G401.6 (cell line): Measurements from ENCODE around the gene PCDHGC4.

ENCODE experiments used
- FAIRE-seq: peaks from 2 replicates; lab custom pipeline; 2012; peaks lifted over from hg19 to GRCh38; lab: Jason Lieb, UNC

PCDHGC4 gene

DNA sequence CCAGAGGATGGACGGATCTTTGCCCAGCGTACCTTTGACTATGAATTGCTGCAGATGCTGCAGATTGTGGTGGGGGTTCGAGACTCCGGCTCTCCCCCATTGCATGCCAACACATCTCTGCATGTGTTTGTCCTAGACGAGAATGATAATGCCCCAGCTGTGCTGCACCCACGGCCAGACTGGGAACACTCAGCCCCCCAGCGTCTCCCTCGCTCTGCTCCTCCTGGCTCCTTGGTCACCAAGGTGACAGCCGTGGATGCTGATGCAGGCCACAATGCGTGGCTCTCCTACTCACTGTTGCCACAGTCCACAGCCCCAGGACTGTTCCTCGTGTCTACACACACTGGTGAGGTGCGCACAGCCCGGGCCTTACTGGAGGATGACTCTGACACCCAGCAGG is 5.9 kb downstream of the PCDHGC4 start:
- FAIRE-seq = no peak

DNA sequence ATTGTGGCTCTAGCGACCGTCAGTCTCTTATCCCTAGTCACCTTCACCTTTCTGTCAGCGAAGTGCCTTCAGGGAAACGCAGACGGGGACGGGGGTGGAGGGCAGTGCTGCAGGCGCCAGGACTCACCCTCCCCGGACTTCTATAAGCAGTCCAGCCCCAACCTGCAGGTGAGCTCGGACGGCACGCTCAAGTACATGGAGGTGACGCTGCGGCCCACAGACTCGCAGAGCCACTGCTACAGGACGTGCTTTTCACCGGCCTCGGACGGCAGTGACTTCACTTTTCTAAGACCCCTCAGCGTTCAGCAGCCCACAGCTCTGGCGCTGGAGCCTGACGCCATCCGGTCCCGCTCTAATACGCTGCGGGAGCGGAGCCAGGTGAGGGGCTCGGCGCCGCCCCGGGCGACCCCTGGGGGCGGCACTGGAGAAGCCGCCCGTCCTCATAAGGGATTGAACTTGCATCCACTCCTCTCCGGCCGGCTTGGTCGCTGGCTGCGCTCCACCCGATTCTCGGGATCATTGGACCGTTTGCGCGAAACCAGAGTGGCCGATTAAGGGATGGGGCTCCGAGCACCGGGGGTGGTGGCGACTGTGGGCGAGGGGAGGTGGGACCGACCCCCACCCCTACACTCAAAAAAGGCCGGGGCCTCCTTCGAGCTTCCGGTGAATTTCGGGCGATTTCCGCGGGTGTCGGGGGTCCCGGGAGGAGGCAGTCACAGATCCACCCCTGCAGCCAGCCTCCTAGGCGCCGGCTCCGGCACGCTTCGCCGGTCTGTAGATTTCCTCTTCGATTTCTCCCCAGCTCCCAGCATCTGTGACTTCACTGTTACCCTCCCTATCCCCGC is 6.7 kb downstream of the PCDHGC4 start:
- FAIRE-seq = no peak

DNA sequence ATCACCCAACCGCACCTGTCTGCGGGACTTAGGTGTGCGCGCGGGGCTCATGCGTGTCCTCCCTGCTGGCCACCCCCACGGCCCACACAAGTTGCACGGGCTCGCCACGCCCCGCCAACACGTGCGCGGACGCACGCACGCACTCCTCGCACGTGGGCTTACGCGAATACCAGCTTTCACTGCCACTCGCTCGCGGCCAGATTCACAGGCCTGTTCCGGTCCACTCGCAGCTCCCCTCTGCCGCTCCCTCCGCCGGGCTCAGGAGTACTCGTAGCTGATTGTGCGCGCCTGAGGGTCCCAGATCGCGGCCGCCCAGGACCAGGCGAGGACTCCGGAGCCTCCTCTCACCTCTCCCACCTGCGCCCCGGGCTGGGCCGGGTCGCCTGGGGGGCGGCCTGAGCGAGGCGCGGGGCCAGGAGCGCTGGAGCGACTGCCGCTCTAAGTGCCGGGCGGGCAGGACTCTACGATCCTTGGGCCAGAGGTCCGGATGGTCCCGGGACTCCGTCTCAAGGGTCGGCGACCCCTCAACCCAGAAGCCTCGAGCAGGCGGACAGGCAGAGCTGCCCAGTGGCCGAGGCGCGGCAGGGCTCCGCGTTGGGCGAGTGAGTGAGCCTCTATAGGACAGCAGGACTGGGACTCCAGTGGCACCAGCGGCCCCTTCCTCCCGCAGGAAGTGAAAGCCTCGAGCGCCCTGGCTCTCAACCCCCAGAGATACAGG is 7.5 kb downstream of the PCDHGC4 start:
- FAIRE-seq = no peak

DNA sequence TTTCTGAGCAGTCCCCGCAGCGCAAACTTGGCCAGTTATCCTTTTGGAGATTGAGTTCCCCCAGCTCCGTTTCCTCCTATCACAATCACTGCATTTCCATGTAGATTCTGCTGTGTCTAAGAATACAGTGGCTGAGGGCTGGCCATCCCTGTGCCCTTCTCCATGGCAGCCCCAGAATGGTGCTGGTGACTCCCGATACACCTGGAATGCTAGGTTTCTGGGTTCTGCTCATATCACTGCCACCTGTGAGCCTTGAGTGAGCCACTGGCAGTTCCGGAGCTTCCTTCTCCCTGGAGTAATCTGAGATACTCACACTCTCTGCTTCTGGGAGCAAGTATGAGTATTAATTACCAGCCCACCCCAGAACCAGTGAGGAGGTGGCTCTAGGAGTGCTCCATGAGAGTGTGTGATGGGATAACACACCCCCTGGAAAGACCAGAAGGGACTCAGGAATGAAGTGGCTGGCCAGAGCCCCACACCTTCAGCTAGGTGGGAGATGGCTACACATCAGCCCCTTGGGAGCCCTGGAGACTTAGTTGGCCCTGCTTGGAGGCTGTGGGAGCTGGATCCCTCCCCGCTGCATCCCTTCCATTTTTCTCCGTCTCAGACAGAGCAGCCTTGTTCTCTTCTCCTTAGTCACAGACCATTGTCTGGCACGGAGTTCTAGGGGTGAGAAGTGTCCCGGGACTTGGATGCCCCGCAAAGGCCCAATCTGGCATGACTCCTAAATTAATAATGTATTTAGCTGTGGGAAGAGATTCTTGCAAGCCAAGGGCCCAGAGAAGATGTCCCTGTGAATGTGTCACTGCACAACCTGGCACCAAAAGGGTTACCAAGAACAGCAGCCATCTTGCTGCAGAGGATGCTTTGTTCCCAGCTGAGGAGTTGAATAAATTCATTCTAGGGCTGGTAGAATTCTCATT is 8.9 kb downstream of the PCDHGC4 start:
- FAIRE-seq = no peak

DNA sequence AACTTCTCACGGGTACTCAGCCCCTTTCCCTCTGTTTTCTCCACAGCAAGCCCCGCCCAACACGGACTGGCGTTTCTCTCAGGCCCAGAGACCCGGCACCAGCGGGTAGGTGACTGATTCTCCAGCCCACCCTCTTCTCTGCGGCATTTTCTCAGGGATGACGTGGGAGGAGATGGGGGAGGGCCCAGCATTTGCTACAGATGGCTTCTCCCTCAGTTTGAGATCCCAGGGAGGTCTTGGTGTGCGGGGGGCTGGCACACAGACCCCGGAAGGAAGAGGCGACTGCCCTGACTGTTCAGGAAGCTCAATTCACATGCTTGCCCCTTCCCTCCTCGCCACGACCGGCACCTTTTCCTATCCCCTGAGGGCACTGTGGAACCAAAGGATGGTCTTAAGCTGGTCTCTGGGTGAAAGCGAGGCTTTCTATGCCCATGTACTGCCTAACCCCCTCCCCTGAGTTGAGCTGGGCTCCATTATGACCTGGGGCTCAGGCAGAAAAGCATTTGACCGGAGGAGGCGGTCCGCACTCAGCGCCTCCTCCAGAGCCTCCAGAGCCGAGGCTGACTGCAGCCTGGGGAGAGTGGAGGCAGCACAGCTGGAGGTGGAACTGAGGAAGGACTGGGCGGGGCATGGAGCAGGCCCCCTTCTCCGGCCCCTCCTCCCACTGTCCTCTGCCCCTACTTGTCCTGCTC is 10.1 kb downstream of the PCDHGC4 start:
- no peak for FAIRE-seq

DNA sequence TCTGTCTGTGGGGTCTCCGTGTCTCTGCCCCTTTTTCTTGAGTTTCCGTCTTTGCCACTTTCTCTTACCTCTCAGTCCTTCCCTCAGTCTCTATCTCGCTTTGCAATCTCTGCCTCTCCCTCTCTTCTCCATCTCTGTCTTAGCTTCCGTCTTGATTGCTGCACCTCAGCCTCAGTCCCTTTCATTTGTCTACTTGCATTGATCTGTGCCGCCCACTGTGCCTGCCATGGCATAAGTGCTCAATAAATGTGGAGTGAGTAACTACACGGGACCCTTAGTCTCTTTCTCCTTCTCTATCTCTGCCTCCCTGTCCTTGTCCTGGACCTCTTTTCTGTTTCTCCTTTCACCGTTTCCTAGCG is 10.6 kb downstream of the PCDHGC4 start:
- FAIRE-seq = no peak

DNA sequence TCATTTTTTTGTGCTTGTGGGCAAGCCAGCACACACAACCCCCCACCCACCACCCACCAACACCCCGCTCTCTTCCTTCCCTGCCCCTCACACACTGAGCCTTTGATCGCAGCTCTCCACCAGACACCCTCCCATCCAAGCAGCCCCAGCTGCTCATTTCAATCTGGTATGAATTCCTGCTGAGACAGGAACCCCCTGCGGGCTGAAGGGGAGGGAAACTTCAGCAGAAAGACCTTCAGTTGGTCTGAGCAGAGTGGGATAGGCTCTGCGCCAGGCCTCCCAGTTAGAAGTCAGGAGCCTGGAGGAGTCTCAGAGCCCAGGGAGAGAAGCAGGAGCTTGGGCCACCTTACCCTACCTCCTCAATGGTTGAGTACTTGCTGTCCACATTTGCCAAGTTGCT is 11.2 kb downstream of the PCDHGC4 start:
- FAIRE-seq = no peak

DNA sequence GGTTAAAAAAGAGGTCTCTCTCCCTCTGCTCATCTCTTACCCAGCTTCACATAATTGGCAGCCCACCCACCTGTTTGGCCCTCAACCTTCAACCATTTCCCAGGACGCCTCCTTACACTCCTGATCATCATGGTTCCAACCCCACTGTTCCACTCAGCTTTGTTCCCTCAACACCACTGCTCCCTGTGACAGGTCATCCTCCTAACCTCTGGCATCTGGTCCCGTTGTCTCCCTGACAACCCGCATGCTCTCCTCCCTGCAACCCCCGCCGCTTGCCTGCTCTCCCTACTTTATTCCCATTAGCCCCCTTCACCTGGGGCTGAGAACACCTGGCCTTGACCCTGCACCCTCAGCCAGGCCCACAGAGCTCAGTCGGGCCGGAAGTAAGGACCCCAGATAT is 16.9 kb downstream of the PCDHGC4 start:
- FAIRE-seq = no peak

DNA sequence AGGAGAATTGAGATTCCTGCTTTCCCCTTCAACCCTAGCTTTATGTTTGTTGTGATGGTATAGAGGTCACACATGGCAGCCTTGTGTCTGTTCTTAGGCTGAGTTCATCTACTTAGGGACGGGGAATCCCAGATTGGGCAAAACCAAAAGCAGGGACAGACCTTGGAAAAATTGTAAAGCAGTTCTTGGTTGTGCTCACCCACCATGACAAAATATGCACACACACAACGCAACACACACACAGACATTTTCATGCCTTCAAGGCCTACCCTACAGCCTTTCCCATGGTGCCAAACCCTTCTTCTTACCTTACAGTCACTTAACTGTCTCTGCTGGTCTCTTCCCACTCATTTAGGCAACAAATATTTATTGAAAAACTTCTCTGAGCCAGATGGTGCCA is 18.9 kb downstream of the PCDHGC4 start:
- no peak for FAIRE-seq

DNA sequence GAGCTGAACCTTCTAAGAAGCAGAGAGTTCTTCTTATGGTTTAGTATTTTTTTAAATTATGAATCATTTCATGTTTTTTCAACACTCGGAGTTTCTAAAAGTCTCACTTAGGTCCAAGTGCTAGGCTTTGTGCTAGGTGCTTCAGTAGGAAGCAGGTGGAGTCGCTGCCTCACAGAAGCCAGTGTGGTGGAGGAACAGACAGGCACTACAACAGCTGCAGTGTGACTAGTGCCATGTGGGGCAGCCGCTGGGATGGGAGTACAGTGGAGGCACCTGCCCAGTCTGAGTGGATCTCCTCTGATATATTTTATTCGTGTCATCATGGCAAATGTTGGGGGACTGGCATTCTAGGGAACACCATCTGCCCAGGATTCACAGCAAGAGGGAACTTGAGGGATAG is 19.4 kb downstream of the PCDHGC4 start:
- no peak for FAIRE-seq

DNA sequence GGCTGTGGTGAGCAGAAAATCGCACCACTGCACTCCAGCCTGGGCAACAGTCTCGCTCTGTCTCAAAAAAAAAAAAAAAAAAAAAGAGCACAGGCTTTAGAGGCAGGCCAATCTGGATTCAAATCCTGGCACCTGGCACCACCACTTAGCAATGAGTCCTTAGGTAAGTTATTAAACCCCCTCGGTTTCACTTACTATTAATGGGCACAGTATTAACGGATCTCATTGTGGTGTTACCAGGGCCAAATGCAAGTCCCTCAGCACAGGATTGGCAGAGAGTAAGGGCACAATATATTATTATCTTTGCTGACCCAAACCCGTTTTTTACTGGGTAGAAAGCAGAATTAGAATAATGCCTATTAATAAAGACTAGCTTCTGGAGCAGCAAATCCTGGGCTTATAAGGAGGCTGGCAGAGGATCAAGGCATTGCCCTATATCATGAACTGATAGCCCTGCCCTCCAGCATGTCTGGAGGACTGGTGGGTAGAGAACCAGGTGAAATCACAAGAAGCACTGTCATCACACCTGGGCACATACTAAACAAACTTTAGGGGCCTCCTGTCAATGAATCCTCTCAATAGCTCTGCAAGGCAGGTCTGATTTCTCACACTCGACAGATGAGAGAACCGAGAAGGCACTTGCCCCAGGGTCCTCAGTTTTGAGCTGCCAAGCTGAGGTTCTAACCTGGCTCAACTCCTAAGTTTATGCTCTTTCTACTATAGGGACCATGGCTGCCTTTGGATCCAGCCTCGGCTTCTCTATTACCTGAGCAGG is 21.7 kb downstream of the PCDHGC4 start:
- no peak for FAIRE-seq

DNA sequence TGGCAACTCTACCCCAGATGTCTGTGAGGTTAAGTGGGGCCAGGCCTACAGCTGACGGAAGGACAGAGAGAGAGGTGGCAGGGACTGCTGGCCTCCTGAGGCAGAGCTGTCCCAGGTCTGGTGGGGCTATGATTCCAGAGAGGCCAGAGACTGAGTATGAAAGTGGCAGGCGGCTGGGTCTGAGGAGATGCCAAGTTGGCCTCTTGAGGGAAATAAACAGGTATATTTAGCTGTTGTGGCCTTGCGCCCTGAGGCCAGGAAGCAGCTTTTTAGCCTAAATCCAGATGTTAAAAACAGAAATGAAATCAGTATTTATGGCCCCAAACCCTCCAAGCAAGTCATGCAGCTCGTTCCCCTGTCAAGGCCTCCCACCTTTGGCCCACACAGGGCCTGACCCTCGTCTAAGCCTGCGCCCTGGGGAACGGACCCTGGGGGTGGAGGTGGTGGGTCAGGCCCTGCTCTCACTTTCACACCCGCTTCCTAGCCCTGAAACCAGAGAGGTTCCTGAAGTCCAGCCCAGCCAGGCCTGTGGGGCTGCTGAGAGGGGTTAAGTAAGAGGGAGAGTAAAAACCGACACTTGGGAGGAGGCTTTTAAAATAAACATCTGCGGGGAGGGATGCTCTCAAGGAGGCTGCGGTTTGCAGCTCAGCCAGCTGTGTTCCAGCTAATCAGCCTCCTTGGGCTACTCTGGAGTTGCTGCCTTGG is 22.7 kb downstream of the PCDHGC4 start:
- FAIRE-seq = no peak

DNA sequence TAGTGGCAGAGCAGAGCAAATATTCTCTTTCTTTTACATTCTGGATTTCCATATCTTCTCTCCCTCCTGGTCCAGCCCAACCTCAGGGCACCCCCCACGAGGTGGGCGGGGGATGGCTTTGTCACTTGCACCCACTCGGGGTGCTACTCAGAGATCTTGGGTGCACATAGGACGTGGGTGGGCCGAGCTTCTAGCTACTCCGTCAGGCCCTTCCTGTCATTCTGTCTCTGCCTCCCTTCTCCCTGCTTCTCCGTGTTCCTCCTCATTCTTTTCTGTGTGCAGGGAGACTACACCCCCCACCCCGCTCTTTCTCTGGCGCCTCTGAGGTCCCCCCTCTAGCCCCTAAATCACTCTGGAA is 23.6 kb downstream of the PCDHGC4 start:
- FAIRE-seq = no peak

DNA sequence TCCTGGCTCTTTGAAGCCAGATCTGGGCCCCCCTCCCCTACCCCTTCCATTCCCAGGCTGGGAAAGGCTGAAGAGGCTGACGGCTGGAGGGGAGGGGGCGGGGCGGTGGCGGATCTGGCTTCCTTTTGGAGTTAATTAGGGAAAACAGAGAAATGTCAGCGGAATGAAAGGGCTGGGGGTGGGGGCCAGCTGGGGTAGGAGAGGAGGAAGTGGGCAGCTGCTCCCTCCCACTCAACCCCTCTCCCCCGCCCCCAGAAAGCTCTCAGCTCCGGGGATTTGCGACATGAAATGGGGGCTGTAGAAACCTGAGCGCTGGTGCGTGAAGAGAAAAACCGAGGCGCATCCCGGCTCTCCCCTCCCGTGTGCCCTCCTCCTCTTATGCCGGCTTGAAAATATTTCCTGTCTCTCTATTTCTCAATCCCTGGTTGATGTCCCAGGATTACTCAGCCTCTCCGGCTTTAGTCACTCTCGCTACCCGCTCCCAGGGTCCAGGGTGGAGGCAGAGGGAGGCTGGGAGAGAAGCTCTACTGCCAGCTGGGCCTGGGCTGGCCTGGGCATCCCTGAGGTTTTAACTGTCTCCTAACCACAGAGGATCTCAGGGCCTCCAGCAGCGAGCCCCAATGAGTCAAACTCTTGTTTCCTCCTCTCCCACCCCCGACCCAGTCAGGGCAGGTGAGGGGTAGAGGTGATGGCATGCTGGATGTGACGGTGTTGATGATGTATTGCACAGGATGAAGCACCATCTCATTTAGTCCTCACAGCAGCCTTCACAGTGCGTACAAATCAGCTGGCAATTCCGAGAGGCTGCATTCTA is 24.2 kb downstream of the PCDHGC4 start:
- no peak for FAIRE-seq

DNA sequence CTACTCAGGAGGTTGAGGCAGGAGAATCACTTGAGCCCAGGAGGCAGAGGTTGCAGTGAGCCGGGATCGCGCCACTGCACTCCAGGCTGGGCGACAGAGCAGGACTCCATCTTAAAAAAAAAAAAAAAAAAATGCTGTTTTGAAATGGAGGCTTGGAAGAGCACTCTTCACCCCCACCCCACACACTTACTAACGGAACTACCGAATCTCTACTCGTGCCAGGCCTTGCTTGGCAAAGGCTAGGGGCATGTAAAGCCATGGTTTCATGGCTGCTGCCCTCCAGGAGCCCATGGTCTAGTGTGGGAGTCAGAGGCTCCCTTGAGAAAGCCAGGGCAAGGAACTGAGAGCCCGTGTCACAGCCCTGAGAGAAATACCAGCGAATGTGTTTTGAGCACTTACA is 25.3 kb downstream of the PCDHGC4 start:
- FAIRE-seq = no peak

DNA sequence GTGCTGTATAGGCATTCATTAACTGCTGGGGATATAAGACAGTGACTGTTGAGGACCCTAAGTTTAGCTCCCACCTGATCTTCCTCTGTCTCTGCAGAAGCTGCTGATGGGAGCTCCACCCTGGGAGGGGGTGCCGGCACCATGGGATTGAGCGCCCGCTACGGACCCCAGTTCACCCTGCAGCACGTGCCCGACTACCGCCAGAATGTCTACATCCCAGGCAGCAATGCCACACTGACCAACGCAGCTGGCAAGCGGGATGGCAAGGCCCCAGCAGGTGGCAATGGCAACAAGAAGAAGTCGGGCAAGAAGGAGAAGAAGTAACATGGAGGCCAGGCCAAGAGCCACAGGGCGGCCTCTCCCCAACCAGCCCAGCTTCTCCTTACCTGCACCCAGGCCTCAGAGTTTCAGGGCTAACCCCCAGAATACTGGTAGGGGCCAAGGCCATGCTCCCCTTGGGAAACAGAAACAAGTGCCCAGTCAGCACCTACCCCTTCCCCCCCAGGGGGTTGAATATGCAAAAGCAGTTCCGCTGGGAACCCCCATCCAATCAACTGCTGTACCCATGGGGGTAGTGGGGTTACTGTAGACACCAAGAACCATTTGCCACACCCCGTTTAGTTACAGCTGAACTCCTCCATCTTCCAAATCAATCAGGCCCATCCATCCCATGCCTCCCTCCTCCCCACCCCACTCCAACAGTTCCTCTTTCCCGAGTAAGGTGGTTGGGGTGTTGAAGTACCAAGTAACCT is 26.2 kb downstream of the PCDHGC4 start:
- FAIRE-seq = no peak

DNA sequence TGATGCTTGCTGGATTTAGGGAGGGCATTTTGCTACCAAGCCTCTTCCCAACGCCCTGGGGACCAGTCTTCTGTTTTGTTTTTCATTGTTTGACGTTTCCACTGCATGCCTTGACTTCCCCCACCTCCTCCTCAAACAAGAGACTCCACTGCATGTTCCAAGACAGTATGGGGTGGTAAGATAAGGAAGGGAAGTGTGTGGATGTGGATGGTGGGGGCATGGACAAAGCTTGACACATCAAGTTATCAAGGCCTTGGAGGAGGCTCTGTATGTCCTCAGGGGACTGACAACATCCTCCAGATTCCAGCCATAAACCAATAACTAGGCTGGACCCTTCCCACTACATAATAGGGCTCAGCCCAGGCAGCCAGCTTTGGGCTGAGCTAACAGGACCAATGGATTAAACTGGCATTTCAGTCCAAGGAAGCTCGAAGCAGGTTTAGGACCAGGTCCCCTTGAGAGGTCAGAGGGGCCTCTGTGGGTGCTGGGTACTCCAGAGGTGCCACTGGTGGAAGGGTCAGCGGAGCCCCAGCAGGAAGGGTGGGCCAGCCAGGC is 27.0 kb downstream of the PCDHGC4 start:
- no peak for FAIRE-seq

DNA sequence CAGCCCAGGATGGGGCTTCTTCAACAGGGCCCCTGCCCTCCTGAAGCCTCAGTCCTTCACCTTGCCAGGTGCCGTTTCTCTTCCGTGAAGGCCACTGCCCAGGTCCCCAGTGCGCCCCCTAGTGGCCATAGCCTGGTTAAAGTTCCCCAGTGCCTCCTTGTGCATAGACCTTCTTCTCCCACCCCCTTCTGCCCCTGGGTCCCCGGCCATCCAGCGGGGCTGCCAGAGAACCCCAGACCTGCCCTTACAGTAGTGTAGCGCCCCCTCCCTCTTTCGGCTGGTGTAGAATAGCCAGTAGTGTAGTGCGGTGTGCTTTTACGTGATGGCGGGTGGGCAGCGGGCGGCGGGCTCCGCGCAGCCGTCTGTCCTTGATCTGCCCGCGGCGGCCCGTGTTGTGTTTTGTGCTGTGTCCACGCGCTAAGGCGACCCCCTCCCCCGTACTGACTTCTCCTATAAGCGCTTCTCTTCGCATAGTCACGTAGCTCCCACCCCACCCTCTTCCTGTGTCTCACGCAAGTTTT is 27.6 kb downstream of the PCDHGC4 start:
- FAIRE-seq = no peak
